Colonic mucosa (tissue), 4 donors: ENCODE data around the gene C1orf141. TPM values are rescaled to one million over a fixed set of nuclear protein-coding genes. Genes with fewer than 3 reads are reported as not detected.

Experiments
- DNase-seq: peaks from one replicate; pipeline ENCODE4 v3.0.0-alpha.2; 2020
- H3K27ac ChIP-seq: fragments of 200-600 bp; one replicate; pipeline ENCODE4 v1.8.0; 2021
- H3K27me3 ChIP-seq: fragments of 200-600 bp; one replicate; pipeline ENCODE4 v1.8.0; 2021
- H3K36me3 ChIP-seq: fragments of 200-600 bp; one replicate; pipeline ENCODE4 v1.8.0; 2021
- H3K4me1 ChIP-seq: fragments of 200-600 bp; one replicate; pipeline ENCODE4 v1.8.0; 2021; ENCODE audit warnings: mild to moderate bottlenecking
- H3K4me3 ChIP-seq: fragments of 200-600 bp; one replicate; pipeline ENCODE4 v1.8.0; 2021
- H3K9ac ChIP-seq, 2 donors: one replicate each; pipeline ENCODE4 v1.7.0; 2013; ENCODE audit warnings: control low read depth in 2 of 2, low read depth in 2 of 2, low read length in 2 of 2
- H3K9me3 ChIP-seq: fragments of 200-600 bp; one replicate; pipeline ENCODE4 v1.8.0; 2021
- intact Hi-C: fragments of 100-400 bp; cut with DNase I; formaldehyde crosslinking; loops from one replicate; pipeline ENCODE4 v1.14.1; 2022
- total RNA-seq, 2 donors: library from RNA; stranded (reverse); fragmentation: NEBNext Ultra II Directional in 1 of 2; extraction: Animal tissue kit (Norgen Biotek cat#: 25700) in 1 of 2; gene quantifications; one replicate each; pipeline ENCODE4 v1.2.1, GENCODE V29; 2021
- TF ChIP-seq, protein P1 (sequence below): fragments of 200-600 bp; IDR thresholded peaks from one replicate; pipeline ENCODE4 v1.8.0; 2022; ENCODE audit warnings: antibody characterized with exemption, mild to moderate bottlenecking
- donor health status: healthy.
- donor health status: DM: no; HTN: no; CAD: no.
- donor health status: DM: no; HTN: no; CAD: no.

Gene C1orf141
- total RNA-seq, 2 donors from 2014 or later, result not detected

DNA sequence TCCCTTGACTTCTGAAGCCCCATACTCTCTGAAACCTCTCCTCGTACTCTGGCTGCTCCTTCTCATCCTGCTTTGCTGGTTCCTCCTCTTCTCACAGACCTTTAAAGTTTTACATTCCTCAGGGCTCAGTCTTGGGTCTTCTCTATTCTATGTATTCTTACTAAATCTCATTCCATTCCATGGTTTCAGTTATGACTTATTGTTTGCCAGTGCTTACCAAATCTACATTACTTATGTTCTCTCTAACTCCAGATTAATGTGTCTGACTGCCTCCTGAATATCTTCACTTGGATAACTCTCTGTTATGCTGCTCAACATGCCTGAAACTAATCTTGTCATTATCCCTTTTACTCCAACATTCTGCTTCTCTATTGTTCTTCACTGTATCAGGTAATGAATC, 75.4 kb downstream of the C1orf141 start:
- Histone ChIP-seq H3K36me3 (no peaks in the 10 kb centered on the region), H3K9me3 (no peaks in the 10 kb centered on the region), H3K4me3 (no peak overlapping the region), H3K4me1 (no peaks in the 10 kb centered on the region), H3K9ac (no peak overlapping the region), H3K27ac (no peak overlapping the region), H3K27me3 (no peaks in the 10 kb centered on the region)
- TF ChIP-seq, protein P1, sequence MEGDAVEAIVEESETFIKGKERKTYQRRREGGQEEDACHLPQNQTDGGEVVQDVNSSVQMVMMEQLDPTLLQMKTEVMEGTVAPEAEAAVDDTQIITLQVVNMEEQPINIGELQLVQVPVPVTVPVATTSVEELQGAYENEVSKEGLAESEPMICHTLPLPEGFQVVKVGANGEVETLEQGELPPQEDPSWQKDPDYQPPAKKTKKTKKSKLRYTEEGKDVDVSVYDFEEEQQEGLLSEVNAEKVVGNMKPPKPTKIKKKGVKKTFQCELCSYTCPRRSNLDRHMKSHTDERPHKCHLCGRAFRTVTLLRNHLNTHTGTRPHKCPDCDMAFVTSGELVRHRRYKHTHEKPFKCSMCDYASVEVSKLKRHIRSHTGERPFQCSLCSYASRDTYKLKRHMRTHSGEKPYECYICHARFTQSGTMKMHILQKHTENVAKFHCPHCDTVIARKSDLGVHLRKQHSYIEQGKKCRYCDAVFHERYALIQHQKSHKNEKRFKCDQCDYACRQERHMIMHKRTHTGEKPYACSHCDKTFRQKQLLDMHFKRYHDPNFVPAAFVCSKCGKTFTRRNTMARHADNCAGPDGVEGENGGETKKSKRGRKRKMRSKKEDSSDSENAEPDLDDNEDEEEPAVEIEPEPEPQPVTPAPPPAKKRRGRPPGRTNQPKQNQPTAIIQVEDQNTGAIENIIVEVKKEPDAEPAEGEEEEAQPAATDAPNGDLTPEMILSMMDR, result no peak
- no peak for DNase-seq
- intact Hi-C loops, result no loop called here

DNA sequence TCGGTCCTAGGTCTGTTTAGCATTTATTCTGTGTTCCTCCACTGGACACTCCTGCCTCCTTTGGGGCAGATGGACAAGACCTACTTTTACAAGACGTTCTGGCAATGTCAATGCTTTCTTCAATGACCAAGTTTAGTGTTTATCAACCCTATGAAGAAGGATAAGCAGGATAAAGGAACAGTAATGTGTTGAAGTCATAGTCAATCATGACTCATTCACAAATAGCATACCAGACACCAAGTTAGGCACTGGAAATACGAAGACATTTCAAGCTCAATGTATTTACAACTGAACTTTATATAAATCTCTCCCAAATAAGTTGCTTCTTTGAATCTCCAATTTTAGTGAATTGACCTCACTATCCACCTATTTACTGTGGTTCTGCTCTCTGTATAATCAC, 76.0 kb downstream of the C1orf141 start:
- no peaks in the 10 kb centered on the region for H3K9me3 ChIP-seq
- no peaks in the 10 kb centered on the region for H3K4me1 ChIP-seq
- H3K27ac ChIP-seq, result no peak overlapping the region
- DNase-seq, result no peak
- TF ChIP-seq, protein P1, result no peak
- no peak overlapping the region for H3K4me3 ChIP-seq
- H3K36me3 ChIP-seq, result no peaks in the 10 kb centered on the region
- no peak overlapping the region for H3K9ac ChIP-seq
- intact Hi-C loops, result no loop called here
- no peaks in the 10 kb centered on the region for H3K27me3 ChIP-seq

DNA sequence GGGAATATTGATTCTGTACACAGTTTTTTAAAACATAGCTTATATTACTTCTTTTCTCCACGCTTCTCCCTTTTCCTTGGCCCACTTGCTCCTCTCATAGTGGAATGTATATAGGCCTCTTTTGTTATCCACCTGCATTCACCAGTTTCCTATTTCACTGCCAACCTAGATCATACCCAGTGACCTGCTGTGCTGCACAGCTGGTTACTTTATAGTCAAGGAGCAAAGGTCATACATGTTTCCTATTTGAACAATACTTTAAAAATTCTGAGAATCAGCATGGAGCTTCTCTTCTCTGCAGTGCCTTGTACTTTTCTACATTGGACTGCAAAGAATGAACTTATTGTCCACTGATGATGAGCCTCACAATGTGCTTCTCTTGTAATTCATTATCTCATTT, 76.5 kb downstream of the C1orf141 start:
- no peaks in the 10 kb centered on the region for H3K27me3 ChIP-seq
- H3K9ac ChIP-seq, result no peak overlapping the region
- H3K9me3 ChIP-seq, result no peaks in the 10 kb centered on the region
- H3K36me3 ChIP-seq, result no peaks in the 10 kb centered on the region
- intact Hi-C loops, result no loop called here
- no peak overlapping the region for H3K27ac ChIP-seq
- TF ChIP-seq, protein P1, result no peak
- no peak for DNase-seq
- H3K4me3 ChIP-seq, result no peak overlapping the region
- H3K4me1 ChIP-seq, result no peaks in the 10 kb centered on the region

DNA sequence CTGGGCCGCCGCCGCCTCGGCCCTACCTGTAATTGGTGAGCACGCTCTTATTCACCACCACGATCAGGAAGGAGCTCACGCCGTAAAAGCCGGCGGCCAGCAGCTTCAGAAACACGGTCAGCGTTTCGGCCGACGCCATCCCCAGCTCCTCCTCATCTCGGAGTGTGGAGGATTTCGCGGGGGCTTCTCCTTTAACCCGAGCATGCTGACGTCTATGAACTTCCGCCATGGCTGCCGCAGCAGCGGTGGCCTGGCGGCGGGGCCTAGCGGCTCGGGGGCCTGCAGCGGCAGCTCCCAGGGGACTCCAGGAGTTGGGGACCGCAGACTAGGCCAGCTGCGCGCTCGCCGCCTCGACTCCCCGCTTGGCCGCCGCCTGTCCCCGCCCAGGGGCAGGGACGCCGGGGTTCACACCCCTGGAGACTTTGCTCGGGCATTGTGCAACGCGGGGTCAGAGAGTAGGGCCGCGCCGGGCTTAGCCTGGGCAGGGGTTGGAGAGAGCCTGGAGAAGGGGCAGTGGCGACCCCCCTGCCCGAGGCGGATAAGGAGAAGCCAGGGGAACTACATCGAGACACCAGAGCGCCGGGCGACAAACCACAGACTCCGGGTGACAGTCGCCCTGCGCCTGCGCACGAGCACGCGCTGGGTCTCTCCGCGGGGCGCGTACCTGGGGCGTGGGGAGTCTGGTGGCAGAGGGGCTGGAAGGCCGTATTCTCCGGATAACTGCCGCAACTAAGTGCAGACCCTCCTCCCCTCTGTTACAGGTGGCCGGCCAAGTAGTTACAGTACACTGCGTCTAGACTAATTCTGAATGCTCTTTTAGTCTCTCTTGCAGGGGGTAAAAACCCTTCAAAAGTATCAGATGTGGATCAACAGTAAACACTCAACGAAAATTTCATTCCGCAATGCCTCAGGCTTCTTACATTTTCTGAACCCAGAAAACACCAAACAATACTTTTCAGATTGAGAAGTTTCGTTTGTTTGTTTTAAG, 80.7 kb downstream of the C1orf141 start, which contains the start of gene SLC35D1:
TSS of gene SLC35D1 (minus strand) at position 364 of the 988 bp plus-strand sequence. CDS start at position 229, 135 bp downstream.
- H3K9ac ChIP-seq, result peak within 1 kb of the TSS; percentile 88 to 96
- no peaks in the 10 kb centered on the region for H3K9me3 ChIP-seq
- intact Hi-C loops, result loop anchor here (5.0 kb wide), 1 partner anchor 93 kb away; no protein-coding TSS in a partner anchor
- H3K4me1 ChIP-seq, result peaks cover 16% of the 10 kb centered on the region
- TF ChIP-seq, protein P1, result no peak
- H3K27me3 ChIP-seq, result no peaks in the 10 kb centered on the region
- peak within 1 kb of the TSS; percentile 67 for H3K4me3 ChIP-seq
- H3K36me3 ChIP-seq, result no peaks in the 10 kb centered on the region
- H3K27ac ChIP-seq, result peak within 1 kb of the TSS; percentile 92
- peak; percentile 90 for DNase-seq

DNA sequence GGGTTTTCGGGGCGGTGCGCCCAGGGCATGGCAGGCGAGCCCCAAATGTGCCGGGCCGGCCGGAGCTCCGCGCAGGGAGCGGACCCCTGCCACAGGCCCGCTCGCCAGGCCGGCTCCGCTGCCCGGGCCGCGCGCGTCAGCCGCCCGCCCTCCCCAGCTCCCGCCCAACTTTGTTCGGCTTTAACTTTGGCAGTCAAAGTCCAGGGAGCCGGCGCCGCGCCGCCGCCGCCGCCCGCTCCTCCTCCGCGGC, 81.3 kb downstream of the C1orf141 start:
- TF ChIP-seq, protein P1, result no peak
- H3K36me3 ChIP-seq, result no peaks in the 10 kb centered on the region
- peaks cover 16% of the 10 kb centered on the region for H3K4me1 ChIP-seq
- intact Hi-C loops, result loop anchor here (5.0 kb wide), 1 partner anchor 94 kb away; no protein-coding TSS in a partner anchor
- H3K9me3 ChIP-seq, result no peaks in the 10 kb centered on the region
- H3K9ac ChIP-seq, result peak overlapping the region; percentile 88 to 96
- H3K4me3 ChIP-seq, result peak overlapping the region; percentile 67
- H3K27me3 ChIP-seq, result no peaks in the 10 kb centered on the region
- peak overlapping the region; percentile 92 for H3K27ac ChIP-seq
- DNase-seq, result peak; percentile 74
